ENCODE measurements around the gene TGM5. TPM values are rescaled to one million over a fixed set of nuclear protein-coding genes. Genes with fewer than 3 reads are reported as not detected.

The TGM5 gene
- polyA plus RNA-seq, 2 of the 4 experiments (the other 2 are of a cell fraction), result not detected

GRCh38 chr15:43214592-43215295 lies 52.0 kb downstream of the TGM5 start (continued):
- no peak for TF ChIP-seq E2F6 (IDR thresholded peaks at IDR 0.05; ENCODE audit: borderline replicate concordance, low read depth)

- TF ChIP-seq SREBF2 (IDR thresholded peaks at IDR 0.05) (no peak), HOXB5 (CRISPR knock-in tag; IDR thresholded peaks at IDR 0.05) (no peak), MAFK (IDR thresholded peaks at IDR 0.05; ENCODE audit: partially characterized antibody) (no peak), FOSB (CRISPR knock-in tag; IDR thresholded peaks at IDR 0.05) (no peak), RARB (CRISPR knock-in tag; IDR thresholded peaks at IDR 0.05) (no peak), MAZ (IDR thresholded peaks at IDR 0.05; ENCODE audit: borderline replicate concordance, low read depth, low read length) (no peak), HEYL (CRISPR knock-in tag; IDR thresholded peaks at IDR 0.05) (no peak), HDAC2 (IDR thresholded peaks at IDR 0.05) (no peak)
- Histone ChIP-seq H3K4me2 (no peak overlapping the region), H3K27ac (no peak overlapping the region), H3K4me3 (no peak overlapping the region), H3K9me3 (no peaks in the 10 kb centered on the region), H3K4me1 (no peaks in the 10 kb centered on the region)
- FAIRE-seq, result no peak
- DNase-seq (ENCODE audit: low read depth in 1 of 2, low spot score in 1 of 2), result no peak
- POLR2A ChIA-PET, result no interaction called here
- CTCF ChIA-PET, result interaction anchor here (1.3 to 5.2 kb wide), 3 partner anchors 10 to 72 kb away, joined by 7 to 31 read pairs (median 15); no protein-coding TSS in a partner anchor
- no peak for ATAC-seq
- WGBS (ENCODE audit: missing lambda C conversion rate), result 67% methylated on average over 6 of the region's 8 CpGs
Measured at GRCh38 chr15:43214169-43214568, 52.6 kb downstream of the TGM5 start.

GRCh38 chr15:43213466-43213865 lies 53.3 kb downstream of the TGM5 start:
- no peak overlapping the region for H3K27ac ChIP-seq
- H3K4me3 ChIP-seq, result no peak overlapping the region
- WGBS (ENCODE audit: missing lambda C conversion rate), result 17% methylated on average over 1 of the region's 5 CpGs
- DNase-seq (ENCODE audit: low read depth in 1 of 2, low spot score in 1 of 2) (no peak), ATAC-seq (no peak), FAIRE-seq (no peak)
- TF ChIP-seq MAX (IDR thresholded peaks at IDR 0.05) (no peak), POLR2A (IDR thresholded peaks at IDR 0.05; ENCODE audit: low read length) (no peak), ZFP36 (IDR thresholded peaks at IDR 0.05; ENCODE audit: borderline replicate concordance, partially characterized antibody) (no peak), CBX8 (IDR thresholded peaks at IDR 0.05) (no peak), TFCP2L1 (CRISPR knock-in tag; IDR thresholded peaks at IDR 0.05) (no peak), BHLHE40 (IDR thresholded peaks at IDR 0.05; ENCODE audit: low read depth, low read length) (no peak), PHF8 (IDR thresholded peaks at IDR 0.05; ENCODE audit: borderline replicate concordance, low read depth) (no peak), KDM5A (IDR thresholded peaks at IDR 0.05) (no peak), EP300 (IDR thresholded peaks at IDR 0.05) (no peak), RCOR1 (IDR thresholded peaks at IDR 0.05; ENCODE audit: low read depth, low read length) (no peak), HOXB13 (CRISPR knock-in tag; IDR thresholded peaks at IDR 0.05; ENCODE audit: low read depth) (no peak), CEBPB (IDR thresholded peaks at IDR 0.05) (no peak), FOSB (CRISPR knock-in tag; IDR thresholded peaks at IDR 0.05) (no peak), SMC3 (IDR thresholded peaks at IDR 0.05) (no peak), ZC3H11A (IDR thresholded peaks at IDR 0.05) (no peak), BCL3 (IDR thresholded peaks at IDR 0.05) (no peak), ESRRA (IDR thresholded peaks at IDR 0.05; ENCODE audit: borderline replicate concordance, low read length) (no peak), CHD2 (IDR thresholded peaks at IDR 0.05; ENCODE audit: low read length, partially characterized antibody) (no peak)
- no peak overlapping the region for H3K4me2 ChIP-seq
- H3K9me3 ChIP-seq, result no peaks in the 10 kb centered on the region
- H3K4me1 ChIP-seq, result no peaks in the 10 kb centered on the region
- CTCF ChIA-PET, result interaction anchor here (1.2 to 5.2 kb wide), 4 partner anchors 9 to 73 kb away, joined by 3 to 31 read pairs (median 11); no protein-coding TSS in a partner anchor
- POLR2A ChIA-PET, result no interaction called here

All from A549 (cell line).